Glomerular endothelial cell (primary cell): ENCODE results near the gene IFT88. TPM values are rescaled to one million over a fixed set of nuclear protein-coding genes. Genes with fewer than 3 reads are reported as not detected.

Experiments
- DNase-seq: peaks from one replicate; pipeline ENCODE4 v3.0.0-alpha.2; 2011; ENCODE audit warnings: low read depth, low spot score; ENCODE audit errors: extremely low read depth
- total RNA-seq: library from RNA; depleted of rRNA; stranded (reverse); fragments of >200 nt; gene quantifications from 2 replicates; pipeline ENCODE4 v1.2.3, GENCODE V29; 2015

IFT88 gene
- total RNA-seq, 1 donor from 2014 or later = 8.5 TPM

DNA sequence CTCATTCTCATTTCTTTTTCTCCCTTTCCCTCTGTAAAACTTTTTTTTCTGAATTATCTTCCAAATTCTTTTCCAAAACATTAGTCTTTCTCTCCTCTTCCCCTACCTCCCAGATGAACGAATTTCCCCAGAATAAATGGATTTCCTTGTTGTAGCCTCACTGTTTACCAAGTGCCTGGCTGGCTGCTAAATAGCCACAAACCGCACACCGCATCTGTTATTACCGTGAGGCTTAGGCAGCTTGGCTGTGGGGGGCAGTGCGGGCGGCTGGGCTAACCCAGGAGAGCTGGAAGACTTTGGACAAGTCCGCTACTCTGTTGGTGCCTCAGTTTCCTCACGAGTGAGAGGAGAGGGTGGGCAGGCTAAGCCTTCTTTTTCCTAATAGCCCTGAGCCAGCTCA lies 147.2 kb downstream of the IFT88 start:
- DNase-seq = no peak

DNA sequence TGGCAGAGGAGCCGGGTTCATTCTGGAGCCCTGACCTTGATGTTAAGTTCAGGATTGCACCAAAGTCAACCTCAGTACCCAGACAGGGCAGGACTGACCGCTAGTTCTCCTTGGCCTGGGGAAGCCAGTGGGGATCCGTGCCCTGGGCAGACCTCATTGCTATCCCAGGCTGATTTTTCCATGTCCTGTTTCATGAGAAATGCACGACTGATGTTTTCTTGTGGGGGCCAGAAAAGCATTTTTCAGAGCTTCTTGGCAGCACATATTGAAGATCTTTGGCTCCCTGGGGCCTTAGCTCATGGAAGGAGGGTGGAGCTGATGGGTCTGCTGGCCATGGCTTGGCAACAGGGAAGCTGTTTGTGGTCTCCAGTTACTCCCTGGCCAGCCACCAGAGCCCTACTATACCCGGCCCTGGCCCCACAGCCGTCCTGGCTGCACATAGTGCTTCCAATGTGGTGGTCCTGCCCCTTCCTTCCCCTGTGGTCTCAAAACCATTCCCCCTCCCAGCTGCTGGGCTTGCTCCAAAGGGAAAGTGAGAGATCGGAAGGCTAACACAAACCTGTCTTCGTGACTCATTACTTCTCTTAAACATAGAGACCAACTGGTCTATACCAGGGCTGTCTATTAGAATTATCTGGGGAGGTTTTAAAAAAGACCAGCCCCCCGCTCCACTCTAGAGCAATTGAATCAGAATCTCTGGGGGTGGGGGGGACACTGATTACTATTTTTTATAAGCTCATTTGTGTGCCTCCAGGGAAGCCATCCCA lies 147.8 kb downstream of the IFT88 start:
- no peak for DNase-seq

DNA sequence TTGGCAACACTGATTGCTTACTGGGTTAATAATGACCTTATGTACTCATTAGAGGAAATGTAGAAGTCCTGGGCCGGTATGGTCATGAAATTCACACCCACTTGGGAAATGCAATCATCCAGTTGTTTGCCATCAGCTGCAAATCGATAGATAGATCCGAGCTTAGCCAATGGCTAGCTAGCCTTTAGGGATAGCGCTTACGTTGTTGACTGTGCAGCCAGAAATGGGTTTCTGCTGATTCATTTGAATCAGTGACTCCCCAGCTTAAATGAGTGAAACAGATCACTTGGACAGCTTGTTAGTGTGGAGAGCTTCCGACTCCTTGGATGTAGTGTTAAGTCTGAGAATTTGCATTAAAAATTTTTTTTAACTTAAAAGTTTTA lies 148.4 kb downstream of the IFT88 start:
- no peak for DNase-seq

DNA sequence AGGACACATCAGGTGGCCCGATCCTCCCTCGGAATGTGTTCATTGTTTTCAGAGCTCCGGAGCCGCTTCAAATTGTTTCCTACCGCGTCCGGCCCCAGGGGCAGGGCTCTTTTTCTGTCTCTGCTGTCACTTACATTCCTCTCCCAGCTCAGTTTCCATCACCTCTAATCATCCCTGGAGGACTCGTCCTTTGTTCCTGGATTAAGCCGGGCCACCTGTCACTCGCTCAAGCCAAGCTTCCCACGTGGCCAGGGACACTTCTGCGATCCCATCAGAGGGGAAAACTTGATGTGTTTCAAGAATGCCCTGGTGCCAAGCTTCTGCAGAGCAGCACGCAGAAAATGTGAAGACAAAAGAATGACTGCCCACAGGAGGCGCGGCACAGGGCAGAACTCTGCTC lies 150.0 kb downstream of the IFT88 start:
- no peak for DNase-seq

DNA sequence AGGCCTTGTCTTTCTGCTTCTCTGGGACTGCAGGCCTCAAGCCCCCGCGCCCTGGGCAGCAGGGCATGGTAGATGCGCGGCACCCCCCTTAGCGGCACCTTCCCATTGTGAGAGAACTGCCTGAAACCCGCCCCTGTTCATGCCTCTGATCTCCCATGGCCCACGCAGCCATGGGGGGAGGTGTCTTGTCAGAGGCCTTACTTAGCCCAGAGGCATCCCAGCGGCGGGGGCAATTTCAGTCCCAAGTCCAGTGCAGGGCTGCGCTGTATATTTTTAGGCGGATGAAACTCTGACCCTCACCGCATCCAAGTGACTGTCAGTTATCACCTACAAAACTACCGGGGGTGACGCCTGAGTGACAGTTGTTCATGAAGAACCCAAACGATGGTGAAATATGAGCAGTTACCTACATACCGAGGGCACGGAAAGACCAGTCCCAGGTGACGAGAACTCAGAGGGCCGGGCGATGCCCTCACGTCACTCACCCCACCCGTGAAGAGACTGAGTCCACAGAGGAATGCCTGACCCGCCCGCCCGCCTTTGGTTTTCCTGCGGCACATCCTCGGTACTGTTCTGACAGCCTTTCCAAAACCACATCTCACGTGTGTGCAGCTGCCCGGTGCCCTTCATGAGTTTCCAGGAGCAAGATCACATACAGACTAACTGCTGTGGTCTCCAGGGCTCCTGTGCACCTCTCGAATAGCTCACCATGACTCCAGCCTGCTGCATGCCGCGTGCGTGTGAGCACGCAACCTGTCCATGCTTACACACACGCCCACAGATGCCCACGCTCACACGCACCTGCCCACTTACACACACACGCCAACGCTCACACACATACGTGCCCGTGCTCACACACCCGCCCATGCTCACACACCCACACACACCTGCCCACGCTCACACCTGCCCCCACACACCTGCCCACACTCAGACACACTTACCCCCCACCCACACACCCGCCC lies 150.9 kb downstream of the IFT88 start:
- no peak for DNase-seq

DNA sequence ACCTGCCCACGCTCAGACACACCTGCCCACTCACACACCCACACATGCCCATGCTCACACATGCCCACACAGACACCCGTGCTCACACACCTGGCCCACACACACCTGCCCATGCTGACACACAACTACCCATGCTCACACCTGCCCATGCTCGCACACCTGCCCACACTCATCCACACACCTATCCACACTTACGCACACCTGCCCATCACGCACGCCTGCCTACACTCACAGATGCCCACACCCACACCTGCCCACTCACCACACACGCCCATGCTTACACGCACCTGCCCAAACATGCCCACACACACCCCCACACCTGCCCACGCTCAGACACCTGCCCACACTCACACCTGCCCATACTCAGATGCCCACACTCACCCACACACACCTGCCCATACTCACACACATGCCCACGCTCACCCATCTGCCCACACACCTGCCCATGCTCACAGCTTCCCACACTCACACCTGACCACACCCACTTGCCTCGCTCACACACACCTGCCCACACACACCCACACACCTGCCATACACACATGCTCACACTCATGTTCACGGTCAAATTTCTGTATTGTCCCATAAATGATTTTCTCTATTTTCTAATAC lies 152.1 kb downstream of the IFT88 start:
- no peak for DNase-seq

DNA sequence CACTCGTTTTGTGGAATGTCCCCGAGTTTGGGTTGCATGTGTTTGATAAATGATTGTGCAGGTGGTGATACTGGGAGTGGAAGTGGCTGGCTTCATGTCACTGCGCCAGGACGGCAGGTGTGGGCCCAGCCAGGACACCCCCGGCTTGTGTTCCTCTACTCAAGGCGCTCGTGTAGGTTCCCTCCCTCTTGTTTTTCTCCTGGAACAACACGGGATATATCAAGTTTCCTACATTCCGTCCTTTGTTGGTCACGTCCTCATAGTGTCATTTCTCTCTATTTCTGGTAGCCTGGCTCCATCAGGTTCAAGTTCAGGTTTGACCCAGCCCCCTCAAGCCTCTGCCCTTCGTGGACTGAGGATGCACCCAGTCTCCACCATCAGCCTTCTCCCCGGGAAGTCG lies 152.8 kb downstream of the IFT88 start:
- no peak for DNase-seq

DNA sequence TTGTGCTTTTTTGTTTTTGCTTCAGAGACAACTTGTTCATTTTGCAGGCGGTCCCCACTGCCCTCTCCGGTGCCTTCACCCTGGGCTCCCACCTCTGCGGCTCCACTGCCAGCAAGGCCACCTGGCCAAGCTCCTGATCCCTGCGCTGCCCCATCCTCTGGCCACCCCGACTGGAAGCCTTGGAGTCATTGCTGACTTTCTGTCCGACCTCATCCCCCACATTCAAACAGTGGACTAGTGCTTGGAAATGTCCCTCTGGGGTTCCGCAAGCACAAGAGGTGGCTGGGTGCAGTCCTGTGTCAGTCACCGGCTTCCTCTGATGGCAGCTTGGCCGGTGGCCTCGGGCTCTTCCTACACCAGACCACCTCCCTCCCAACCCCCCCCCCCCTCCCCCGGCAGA lies 153.5 kb downstream of the IFT88 start:
- DNase-seq = no peak

DNA sequence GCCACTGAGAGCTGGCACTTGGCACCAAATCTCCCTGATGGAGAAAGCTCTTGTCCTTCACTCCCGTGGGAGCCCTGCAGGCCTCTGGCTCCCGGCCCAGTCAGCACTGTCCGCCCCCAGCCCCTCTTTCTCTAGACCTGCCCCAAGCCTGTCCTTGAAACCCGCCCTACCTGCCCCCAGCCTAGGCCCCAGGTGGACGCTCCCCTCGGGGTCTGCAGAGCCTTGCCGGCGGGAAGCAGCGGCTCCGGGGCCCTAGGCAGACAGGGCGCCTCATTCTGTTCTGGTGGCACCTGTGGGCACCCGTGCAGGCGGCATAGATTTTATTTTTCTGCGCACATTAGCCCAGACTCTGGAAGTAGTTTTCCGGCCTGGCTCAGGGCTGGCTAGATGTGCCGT lies 154.1 kb downstream of the IFT88 start:
- DNase-seq = no peak

DNA sequence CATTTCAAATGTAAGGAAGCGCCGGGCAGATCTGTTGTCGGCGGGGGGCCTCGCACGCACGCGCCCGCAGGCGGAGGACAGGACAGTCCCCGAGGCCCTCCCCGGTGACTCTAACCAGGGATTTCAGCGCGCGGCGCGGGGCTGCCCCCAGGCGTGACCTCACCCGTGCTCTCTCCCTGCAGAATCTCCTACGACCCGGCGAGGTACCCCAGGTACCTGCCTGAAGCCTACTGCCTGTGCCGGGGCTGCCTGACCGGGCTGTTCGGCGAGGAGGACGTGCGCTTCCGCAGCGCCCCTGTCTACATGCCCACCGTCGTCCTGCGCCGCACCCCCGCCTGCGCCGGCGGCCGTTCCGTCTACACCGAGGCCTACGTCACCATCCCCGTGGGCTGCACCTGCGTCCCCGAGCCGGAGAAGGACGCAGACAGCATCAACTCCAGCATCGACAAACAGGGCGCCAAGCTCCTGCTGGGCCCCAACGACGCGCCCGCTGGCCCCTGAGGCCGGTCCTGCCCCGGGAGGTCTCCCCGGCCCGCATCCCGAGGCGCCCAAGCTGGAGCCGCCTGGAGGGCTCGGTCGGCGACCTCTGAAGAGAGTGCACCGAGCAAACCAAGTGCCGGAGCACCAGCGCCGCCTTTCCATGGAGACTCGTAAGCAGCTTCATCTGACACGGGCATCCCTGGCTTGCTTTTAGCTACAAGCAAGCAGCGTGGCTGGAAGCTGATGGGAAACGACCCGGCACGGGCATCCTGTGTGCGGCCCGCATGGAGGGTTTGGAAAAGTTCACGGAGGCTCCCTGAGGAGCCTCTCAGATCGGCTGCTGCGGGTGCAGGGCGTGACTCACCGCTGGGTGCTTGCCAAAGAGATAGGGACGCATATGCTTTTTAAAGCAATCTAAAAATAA lies 154.7 kb downstream of the IFT88 start:
- no peak for DNase-seq

DNA sequence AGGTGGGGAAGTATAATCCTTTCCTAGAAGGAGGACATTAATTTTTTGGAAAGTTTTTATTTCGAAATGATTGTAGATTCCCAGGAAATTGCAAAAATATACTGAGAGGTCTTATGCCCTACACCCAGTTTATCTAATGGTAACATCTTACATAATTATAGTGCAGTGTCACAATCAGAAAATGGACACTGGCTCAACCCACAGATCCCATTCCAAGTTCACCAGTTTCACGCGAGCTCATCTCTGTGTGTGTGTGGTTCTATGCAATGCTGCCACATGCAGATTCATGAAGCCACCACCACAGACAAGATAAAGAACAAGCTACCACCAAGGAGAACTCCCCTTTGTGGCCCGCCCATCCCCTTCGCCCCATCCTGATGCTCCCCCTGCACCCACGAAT lies 160.9 kb downstream of the IFT88 start:
- DNase-seq = no peak

DNA sequence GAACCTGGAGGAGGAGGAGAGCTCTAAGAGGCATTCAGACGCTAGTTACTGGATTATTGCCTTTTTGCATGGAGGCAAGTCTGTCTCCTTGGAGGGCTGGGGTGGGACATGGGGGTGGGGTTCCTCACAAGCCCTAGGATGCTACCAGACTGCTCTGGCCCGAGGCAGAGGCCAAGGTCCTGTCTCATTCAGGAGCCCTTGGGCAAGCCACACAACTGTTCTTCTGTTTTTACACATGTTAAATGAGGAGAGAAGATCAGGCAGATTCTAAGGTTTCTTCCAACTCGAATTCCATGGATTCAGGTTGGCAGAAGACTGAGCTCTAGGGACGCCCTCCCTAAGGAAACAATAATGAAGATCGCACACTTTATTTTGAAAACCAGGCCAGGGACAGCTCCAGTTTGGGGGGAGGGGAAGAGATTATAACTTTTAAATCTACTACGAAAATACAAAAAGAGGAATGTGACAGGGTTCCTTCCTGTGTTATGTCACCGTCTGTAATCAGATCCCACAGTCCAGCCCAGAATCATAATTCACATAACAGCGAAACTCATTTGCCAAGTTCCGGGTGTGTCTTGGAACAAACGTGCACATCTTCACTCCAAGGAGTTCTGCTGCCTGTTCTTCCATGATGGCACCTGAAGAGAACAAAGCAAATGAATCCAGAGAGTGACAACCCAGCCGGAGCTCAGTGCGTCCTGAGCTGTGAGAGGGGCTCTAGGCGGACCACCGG lies 161.8 kb downstream of the IFT88 start:
- DNase-seq = no peak

DNA sequence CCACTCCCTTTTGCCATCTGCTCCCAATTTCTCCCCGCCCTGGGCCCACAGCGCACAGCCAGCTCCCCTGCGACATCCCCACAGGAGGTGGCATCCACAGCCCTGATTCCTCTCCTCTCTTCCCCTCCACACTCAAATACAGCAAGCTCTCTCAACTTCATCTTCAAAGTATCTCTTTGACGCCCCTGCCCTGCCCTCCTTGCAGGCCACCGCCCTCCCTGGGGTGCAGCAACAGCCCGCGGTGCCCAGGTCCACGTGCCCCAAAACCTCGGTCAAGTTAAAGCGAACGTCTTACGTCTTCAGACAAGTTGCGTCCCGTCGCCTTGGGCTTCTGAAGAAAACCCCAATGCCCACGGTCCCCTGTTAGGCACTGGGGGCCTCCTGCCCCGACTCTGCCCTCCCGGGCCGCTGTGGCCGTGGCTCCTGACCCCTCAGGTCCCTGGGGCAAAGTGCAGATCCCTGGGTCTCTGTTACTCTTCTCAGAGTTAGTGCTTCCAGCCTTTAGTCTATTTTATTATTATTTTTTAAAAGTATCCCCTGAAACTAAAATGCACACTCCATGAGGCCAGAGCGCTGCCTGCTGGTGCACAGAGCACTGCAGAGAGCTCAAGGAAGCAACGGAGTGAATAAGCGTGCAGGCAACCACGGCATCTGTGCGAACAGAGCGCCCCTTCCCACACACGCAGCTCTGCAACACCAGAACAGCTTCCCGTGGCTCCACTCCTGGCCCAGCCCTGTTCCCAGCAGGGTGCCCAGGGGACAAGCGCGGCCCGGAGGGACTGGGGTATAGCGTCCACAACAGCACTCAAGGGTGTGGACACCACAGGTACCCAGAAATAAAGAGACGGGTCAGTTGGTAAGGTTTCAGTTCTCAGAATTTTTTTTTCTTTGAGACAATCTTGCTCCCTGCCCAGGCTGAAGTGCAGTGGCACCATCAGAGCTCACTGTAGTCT lies 163.0 kb downstream of the IFT88 start:
- no peak for DNase-seq

DNA sequence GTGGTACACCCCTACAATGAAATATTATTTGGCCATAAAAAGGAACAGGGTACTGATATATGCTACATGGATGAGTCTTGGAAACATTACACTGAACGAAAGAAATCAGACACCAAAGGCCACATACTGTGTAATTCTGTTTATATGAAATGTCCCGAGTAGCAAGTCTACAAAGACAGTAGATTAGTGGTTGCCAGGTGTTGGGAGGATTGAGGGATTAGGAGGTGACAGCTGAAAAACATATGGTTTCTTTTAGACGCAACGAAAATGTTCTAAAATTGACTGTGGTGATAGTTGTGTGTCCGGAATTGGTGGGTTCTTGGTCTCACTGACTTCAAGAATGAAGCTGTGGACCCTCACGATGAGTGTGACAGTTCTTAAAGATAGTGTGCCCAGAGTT lies 171.7 kb downstream of the IFT88 start:
- DNase-seq = no peak

DNA sequence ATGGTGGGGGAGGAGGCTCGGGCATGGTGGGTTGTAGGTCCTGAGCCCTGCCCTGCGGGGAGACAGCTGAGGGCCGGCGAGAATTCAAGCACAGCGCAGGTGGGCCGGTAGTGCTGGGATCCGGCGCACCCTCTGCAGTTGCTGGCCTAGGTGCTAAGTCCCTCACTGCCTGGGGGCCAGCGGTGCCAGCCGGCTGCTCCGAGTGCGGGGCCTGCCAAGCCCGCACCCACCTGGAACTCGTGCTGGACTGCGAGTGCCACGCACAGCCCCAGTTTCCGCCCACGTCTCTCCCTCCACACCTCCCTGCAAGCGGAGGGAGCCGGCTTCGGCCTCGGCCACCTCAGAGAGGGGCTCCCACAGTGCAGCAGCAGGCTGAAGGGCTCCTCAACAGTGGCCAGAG lies 173.1 kb downstream of the IFT88 start:
- DNase-seq = no peak
